Breast epithelium (tissue), 3 donors: Measurements from ENCODE around the gene ZSCAN16.

Experiments
- CTCF ChIP-seq, 3 donors: fragments of 450-650 bp; IDR thresholded peaks; one replicate each; pipeline ENCODE4 v1.5.1; 2016 to 2017; ENCODE audit warnings: antibody characterized with exemption in 3 of 3, mild to moderate bottlenecking in 3 of 3, moderate library complexity in 3 of 3
- POLR2A ChIP-seq: fragments of 450-650 bp; IDR thresholded peaks from one replicate; pipeline ENCODE4 v1.6.1; 2016; ENCODE audit warnings: antibody characterized with exemption, mild to moderate bottlenecking, moderate library complexity
- POLR2AphosphoS5 ChIP-seq, 3 donors: sonication (generic); formaldehyde crosslinking; IDR thresholded peaks; one replicate each; pipeline ENCODE4 v1.6.1; 2017; ENCODE audit warnings: antibody characterized with exemption in 3 of 3

GRCh38 chr6:28124971-28125353, 553 bp downstream of the ZSCAN16 start:
- no peak for TF ChIP-seq CTCF (IDR thresholded peaks at IDR 0.05)
- no peak for TF ChIP-seq POLR2A
- no peak for TF ChIP-seq POLR2AphosphoS5 (IDR thresholded peaks at IDR 0.05)
